ENCODE measurements around the gene UGGT1. TPM values are rescaled to one million over a fixed set of nuclear protein-coding genes. Genes with fewer than 3 reads are reported as not detected.

The UGGT1 gene
- total and polyA plus RNA-seq, 2 donors (not counting 3 experiments of a cell fraction or from before 2014, with no cell fraction given) = 27.6 to 83.2 TPM

DNA sequence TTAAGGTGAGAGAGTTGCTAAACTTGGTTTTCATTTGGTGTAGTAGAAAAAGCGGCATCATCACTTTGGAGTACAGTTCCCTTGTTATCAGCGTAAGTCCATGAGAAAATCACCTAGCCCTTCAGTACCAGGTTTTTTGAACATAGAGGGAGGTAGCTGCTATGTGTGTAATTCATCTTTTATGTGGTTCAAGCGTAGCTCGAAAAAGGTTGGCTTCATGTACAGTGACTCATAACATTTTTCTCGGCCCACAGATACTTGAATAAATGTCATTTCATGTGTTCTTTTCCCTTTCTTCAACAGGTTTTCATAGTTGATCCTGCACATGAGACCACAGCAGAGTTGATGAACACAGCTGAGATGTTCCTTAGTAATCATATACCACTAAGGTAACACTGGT lies 43.6 kb downstream of the UGGT1 start:
- no TSS peak for BruUV-seq (replicated peaks)
- no peaks in the 10 kb centered on the region for H4K20me1 ChIP-seq (replicated peaks; ENCODE audit: control insufficient read depth, extremely low read depth, insufficient read depth, low read length)
- H3K27me3 ChIP-seq (ENCODE audit: control insufficient read depth in 2 of 2, insufficient read depth in 2 of 2, low read length in 2 of 2) = no peaks in the 10 kb centered on the region
- no peaks in the 10 kb centered on the region for H3K9me1 ChIP-seq (replicated peaks; ENCODE audit: control insufficient read depth, extremely low read depth, insufficient read depth, low read length)
- peaks cover 18 to 25% of the 10 kb centered on the region in 2 experiments for H3K36me3 ChIP-seq (ENCODE audit: control insufficient read depth in 2 of 2, extremely low read depth in 1 of 2, insufficient read depth in 2 of 2, low read length in 2 of 2)
- dilution Hi-C loops (cut with MboI; ENCODE audit: extremely low pct_ligation_motif_present, low sequenced_read_pairs) = no loop called here
- intact Hi-C loops (cut with micrococcal nuclease) = no loop called here
- no peak overlapping the region for H3K4me3 ChIP-seq (replicated peaks in 1 of 3; ENCODE audit: insufficient read depth in 1 of 3, low read depth in 1 of 3, low read length in 3 of 3)
- no peak for DNase-seq (ENCODE audit: low read depth, low spot score)
- FAIRE-seq = no peak
- ChIA-PET CTCF (no interaction called here), POLR2A (no interaction called here)
- TF ChIP-seq POLR2AphosphoS5 (IDR thresholded peaks at IDR 0.05; ENCODE audit: insufficient read depth, low read depth, low read length) (no peak), EZH2 (IDR thresholded peaks at IDR 0.05; ENCODE audit: borderline replicate concordance, low read depth, low read length, severe bottlenecking) (no peak), JUN (IDR thresholded peaks at IDR 0.05; ENCODE audit: borderline replicate concordance, insufficient read depth, insufficient read length, low read depth) (no peak), CTCF (IDR thresholded peaks at IDR 0.05; ENCODE audit: extremely low read depth in 1 of 2, insufficient read depth in 1 of 2, low read depth in 1 of 2, low read length in 2 of 2) (no peak), MAX (IDR thresholded peaks at IDR 0.05; ENCODE audit: insufficient read depth, insufficient read length) (no peak), POLR2A (IDR thresholded peaks at IDR 0.05; ENCODE audit: low read depth, low read length) (no peak), MYC (IDR thresholded peaks at IDR 0.05; ENCODE audit: low read depth, low read length) (no peak), GATA2 (IDR thresholded peaks at IDR 0.05; ENCODE audit: insufficient read depth, insufficient read length, low read depth, low read length) (no peak), FOS (IDR thresholded peaks at IDR 0.05; ENCODE audit: borderline replicate concordance, insufficient read depth, low read length) (no peak)
- H3K4me2 ChIP-seq (ENCODE audit: insufficient read depth, low read length) = no peak overlapping the region
- no peaks in the 10 kb centered on the region for H3K4me1 ChIP-seq (ENCODE audit: control insufficient read depth, extremely low read depth, insufficient read depth, low read length)
- H2AFZ ChIP-seq (ENCODE audit: low read depth, low read length) = no peak overlapping the region
- no peak overlapping the region for H3K9ac ChIP-seq (replicated peaks; ENCODE audit: extremely low read depth, insufficient read depth, low read length)
- H3K9me3 ChIP-seq (replicated peaks; ENCODE audit: control insufficient read depth, insufficient read depth, low read length) = no peaks in the 10 kb centered on the region
- no peaks in the 10 kb centered on the region for H3K79me2 ChIP-seq (ENCODE audit: control insufficient read depth, insufficient read depth, low read length)
- H3K27ac ChIP-seq (ENCODE audit: insufficient read depth, low read depth, low read length) = no peak overlapping the region

Data from endothelial cell of umbilical vein (primary cell).